Measurements from ENCODE around the gene SNX3.

DNA sequence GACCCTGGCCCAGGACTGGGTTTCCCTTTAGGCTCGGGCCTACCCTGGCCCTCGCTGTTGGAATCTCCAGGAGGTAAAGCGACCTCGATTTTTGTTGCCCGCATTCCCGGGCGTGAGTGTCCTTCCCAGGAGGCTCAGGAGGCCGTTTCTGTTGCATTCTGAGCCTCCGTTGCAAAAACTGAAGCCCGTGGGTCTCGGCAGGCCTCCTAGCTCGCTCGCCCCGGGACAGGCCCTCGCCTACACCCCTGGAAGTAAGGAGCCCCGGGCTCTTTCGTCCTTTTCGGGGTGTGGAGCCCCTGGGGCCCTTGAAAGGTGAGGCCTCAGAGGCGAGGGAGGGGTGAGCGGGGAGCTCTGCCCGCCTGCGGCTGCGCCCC lies 92.8 kb downstream of the SNX3 start:
- TF ChIP-seq EZH2 (IDR thresholded peaks at IDR 0.05; ENCODE audit: low read length, unreplicated experiment), result no peak
- TF ChIP-seq, protein P1, sequence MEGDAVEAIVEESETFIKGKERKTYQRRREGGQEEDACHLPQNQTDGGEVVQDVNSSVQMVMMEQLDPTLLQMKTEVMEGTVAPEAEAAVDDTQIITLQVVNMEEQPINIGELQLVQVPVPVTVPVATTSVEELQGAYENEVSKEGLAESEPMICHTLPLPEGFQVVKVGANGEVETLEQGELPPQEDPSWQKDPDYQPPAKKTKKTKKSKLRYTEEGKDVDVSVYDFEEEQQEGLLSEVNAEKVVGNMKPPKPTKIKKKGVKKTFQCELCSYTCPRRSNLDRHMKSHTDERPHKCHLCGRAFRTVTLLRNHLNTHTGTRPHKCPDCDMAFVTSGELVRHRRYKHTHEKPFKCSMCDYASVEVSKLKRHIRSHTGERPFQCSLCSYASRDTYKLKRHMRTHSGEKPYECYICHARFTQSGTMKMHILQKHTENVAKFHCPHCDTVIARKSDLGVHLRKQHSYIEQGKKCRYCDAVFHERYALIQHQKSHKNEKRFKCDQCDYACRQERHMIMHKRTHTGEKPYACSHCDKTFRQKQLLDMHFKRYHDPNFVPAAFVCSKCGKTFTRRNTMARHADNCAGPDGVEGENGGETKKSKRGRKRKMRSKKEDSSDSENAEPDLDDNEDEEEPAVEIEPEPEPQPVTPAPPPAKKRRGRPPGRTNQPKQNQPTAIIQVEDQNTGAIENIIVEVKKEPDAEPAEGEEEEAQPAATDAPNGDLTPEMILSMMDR (conservative IDR thresholded peaks at IDR 0.05; ENCODE audit: low read depth, low read length), result no peak
- TF ChIP-seq EZH2phosphoT487 (IDR thresholded peaks at IDR 0.05; ENCODE audit: borderline replicate concordance, low read length), result no peak
